BJ (cell line): ENCODE data around the gene KRT3. TPM values are rescaled to one million over a fixed set of nuclear protein-coding genes. Genes with fewer than 3 reads are reported as not detected.

ENCODE experiments used
- CTCF ChIA-PET: fragments of 350-600 bp; formaldehyde crosslinking; extraction: SDS; loops from one replicate; lab custom pipeline; 2021; ENCODE audit warnings: antibody characterized with exemption, inconsistent platforms; lab: Yijun Ruan, JAX
- POLR2A ChIA-PET: fragments of 300-600 bp; sonication (Branson Sonifier 250); formaldehyde crosslinking; extraction: SDS; loops from one replicate; lab custom pipeline; 2021; ENCODE audit warnings: antibody characterized with exemption; lab: Charles Lee
- DNase-seq: peaks from one replicate; pipeline ENCODE4 v3.0.0-alpha.2; 2011; ENCODE audit warnings: low read depth
- H3K27me3 ChIP-seq: 2 replicates; pipeline ENCODE4 v1.6.0; 2011; ENCODE audit warnings: low read length; ENCODE audit not compliant: control insufficient read depth, insufficient read depth
- H3K36me3 ChIP-seq: 2 replicates; pipeline ENCODE4 v1.5.1; 2011; ENCODE audit warnings: low read length; ENCODE audit not compliant: control insufficient read depth, insufficient read depth
- H3K4me3 ChIP-seq: 2 replicates; pipeline ENCODE4 v1.5.1; 2011; ENCODE audit warnings: low read depth, mild to moderate bottlenecking, control low read depth, low read length
- polyA plus RNA-seq: library from polyadenylated mRNA; depleted of rRNA; stranded (reverse); fragments of >200 nt; gene quantifications from 2 replicates; pipeline ENCODE4 v1.2.3, GENCODE V29; 2011
- TF ChIP-seq, protein P1 (sequence below): IDR thresholded peaks from 2 replicates; pipeline ENCODE4 v1.5.1; 2011; ENCODE audit warnings: low read depth, mild to moderate bottlenecking, control low read depth, inconsistent platforms, low read length, moderate library complexity; ENCODE audit not compliant: insufficient read depth

Gene KRT3
- polyA plus RNA-seq, 1 experiment = not detected

DNA sequence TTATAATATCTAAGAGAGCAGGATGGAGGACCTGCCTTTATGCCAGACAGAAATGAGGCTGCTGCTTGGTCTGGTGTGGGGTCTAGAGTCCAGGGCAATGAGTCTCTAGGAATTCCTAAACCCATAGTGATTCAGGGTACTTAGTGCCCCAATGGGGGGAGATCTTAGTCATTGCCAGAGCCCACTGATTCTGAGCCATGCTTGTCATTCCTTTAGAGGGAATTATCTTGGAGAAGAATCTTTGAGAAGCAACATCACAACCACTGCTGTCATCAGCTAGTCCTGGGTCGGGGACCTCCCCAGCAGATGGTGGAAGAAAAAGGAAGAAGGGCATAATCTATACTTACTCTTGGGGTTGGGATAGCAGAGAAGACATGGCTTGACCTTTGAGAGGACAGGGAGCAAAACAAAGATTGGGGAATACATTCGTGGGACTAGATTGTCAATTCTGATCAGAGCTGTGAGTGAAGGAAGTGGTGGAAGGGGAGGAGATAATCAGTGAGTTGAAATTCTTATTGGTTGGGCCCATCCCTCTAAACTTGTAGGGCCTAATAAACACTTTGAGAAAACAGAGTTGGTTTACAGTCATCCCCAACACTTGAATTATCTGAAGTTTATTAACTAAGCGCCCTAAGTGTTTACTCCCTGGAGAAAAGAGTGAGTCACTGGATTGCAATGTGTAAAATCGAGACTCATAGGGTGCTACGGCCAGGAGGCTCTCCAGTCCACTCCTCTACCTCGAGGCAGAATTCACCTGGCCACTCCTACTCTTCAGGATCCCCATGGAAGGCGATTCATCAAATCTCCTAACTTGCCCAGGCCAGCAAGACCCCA, 3.0 kb upstream of the KRT3 start:
- no peaks in the 10 kb centered on the region; the same call in none of the 2 replicates for H3K27me3 ChIP-seq
- TF ChIP-seq, protein P1, sequence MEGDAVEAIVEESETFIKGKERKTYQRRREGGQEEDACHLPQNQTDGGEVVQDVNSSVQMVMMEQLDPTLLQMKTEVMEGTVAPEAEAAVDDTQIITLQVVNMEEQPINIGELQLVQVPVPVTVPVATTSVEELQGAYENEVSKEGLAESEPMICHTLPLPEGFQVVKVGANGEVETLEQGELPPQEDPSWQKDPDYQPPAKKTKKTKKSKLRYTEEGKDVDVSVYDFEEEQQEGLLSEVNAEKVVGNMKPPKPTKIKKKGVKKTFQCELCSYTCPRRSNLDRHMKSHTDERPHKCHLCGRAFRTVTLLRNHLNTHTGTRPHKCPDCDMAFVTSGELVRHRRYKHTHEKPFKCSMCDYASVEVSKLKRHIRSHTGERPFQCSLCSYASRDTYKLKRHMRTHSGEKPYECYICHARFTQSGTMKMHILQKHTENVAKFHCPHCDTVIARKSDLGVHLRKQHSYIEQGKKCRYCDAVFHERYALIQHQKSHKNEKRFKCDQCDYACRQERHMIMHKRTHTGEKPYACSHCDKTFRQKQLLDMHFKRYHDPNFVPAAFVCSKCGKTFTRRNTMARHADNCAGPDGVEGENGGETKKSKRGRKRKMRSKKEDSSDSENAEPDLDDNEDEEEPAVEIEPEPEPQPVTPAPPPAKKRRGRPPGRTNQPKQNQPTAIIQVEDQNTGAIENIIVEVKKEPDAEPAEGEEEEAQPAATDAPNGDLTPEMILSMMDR = no peak
- CTCF ChIA-PET = interaction anchor here (0.8 to 1.4 kb wide), 3 partner anchors 9 to 67 kb away, joined by 3 to 4 read pairs (median 3); no protein-coding TSS in a partner anchor
- POLR2A ChIA-PET = interaction anchor here (0.6 kb wide), 1 partner anchor 27 kb away, joined by 4 read pairs; no protein-coding TSS in a partner anchor
- no peak overlapping the region for H3K4me3 ChIP-seq
- no peaks in the 10 kb centered on the region for H3K36me3 ChIP-seq
- no peak for DNase-seq

DNA sequence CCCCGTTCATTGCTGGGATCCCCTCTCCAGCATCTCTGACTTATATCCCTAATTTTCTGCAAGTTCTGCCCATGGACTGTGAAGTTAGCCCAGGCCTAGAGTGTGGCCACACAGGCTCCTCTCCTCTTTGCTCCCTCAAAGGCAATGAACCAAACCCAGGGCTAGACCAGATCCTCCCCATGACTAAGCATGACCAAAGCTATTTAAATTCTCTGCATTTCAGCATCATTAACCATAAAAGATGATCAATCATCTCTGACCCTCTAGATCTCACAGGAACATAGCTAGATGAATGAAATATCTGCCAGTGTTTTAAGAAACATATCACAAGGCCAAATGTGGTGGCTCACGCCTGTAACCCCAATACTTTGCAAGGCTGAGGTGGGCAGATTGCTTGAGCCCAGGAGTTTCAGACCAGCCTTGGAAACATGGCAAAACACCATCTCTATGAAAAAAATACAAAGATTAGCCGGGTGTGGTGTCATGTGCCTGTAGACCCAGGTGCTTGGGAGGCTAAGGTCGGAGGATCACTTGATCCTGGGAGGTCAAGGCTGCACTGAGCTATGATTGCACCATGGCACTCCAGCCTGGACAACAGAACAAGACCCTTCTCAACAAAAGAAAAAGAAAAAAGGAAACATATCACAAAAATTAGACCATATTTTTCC, 2.2 kb upstream of the KRT3 start:
- no peak overlapping the region for H3K4me3 ChIP-seq
- TF ChIP-seq, protein P1 = no peak
- DNase-seq = no peak
- H3K27me3 ChIP-seq = no peaks in the 10 kb centered on the region; the same call in none of the 2 replicates
- no peaks in the 10 kb centered on the region for H3K36me3 ChIP-seq
- ChIA-PET CTCF (interaction anchor here (0.8 to 1.5 kb wide), 4 partner anchors 8 to 67 kb away, joined by 3 to 4 read pairs (median 3); no protein-coding TSS in a partner anchor), POLR2A (interaction anchor here (0.6 kb wide), 1 partner anchor 26 kb away, joined by 4 read pairs; no protein-coding TSS in a partner anchor)

DNA sequence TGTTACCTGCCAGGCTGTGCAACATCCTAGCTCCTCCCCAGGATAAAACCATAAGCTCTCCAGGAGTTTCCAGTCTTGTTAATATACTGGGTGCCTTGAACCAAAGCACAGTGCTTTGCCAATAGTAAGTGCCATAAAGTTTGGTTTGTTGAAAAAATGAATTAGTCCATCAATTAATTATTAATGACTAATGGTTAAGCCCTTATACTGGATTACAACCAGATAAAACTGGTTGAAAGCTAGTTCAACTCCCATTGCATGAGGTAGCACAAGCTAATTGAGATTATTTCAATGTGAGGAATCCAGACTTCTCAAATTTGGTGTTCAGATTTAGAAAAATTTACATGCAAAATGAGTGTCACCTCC, 1.6 kb upstream of the KRT3 start:
- ChIA-PET POLR2A (no interaction called here), CTCF (interaction anchor here (0.9 to 1.5 kb wide), 2 partner anchors 15 to 68 kb away, joined by 3 to 4 read pairs; no protein-coding TSS in a partner anchor)
- H3K4me3 ChIP-seq = no peak overlapping the region
- no peaks in the 10 kb centered on the region for H3K36me3 ChIP-seq
- no peak for DNase-seq
- H3K27me3 ChIP-seq = no peaks in the 10 kb centered on the region; the same call in 1 of the 2 replicates
- TF ChIP-seq, protein P1 = no peak

DNA sequence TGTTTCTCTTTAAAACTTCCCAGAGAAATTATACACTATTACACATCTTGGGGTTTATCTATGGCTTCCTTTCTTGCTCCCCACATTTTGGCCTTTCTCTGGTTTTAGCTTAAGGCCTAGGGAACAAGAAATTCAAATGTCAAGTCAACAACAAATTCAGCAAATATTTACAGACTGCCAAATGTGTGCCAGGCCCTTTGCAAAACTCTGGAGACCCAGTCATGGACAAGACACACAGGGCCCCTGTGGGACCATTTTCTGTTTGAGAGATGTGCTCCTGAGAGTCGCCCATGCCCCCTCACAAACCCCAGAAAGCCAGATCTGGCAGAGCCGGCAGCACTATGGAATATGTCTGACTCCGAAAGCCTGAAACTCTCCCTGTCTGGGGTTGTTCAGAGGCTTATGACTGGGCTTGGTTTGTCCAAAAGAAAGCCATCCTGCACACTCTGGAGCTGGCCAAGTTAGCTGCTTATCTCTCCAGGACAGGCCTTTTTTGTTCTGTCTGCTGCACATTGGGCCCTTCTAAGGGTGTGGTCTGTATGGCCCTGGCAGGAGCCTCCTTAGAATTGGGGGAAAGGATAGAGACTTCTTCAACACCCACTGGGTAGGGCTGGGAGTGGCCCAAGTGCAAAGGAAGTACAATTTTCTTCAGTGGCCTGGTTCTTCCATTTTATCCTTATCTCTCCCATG, 1.1 kb upstream of the KRT3 start:
- DNase-seq = no peak
- POLR2A ChIA-PET = no interaction called here
- CTCF ChIA-PET = interaction anchor here (0.6 to 1.5 kb wide), 2 partner anchors 16 to 69 kb away, joined by 3 read pairs; no protein-coding TSS in a partner anchor
- 0 out of 2 replicates have a peak, but pooled peaks cover 2% of the 10 kb centered on the region for H3K27me3 ChIP-seq
- TF ChIP-seq, protein P1 = no peak
- no peaks in the 10 kb centered on the region for H3K36me3 ChIP-seq
- no peak overlapping the region for H3K4me3 ChIP-seq
